Kasumi-1 (cell line): ENCODE data around the gene GALNT2.

Experiments used
- DNase-seq, 2 experiments: peaks; one replicate each; lab custom pipeline; 2025; lab: John Stamatoyannopoulos, UW

Gene GALNT2

DNA sequence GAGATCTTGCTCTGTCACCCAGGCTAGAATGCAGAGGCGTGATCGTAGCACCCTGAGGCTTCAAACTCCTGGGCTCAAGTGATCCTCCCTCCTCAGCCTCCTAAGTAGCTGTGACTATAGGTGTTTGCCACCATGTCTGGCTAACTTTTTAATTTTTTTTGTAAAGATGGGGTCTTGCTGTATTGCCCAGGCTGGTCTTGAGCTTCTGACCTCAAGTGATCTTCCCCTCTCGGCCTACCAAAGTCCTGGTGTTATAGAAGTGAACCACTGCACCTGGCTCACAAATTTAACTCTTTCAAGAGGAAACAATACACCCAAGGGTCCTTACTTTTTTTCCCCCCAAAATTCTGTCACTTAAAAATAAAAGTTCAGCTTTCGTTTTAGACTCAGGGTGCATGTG, 62.3 kb downstream of the GALNT2 start:
- no peak for DNase-seq

GRCh38 chr1:230130172-230130944, 63.3 kb downstream of the GALNT2 start:
- no peak for DNase-seq

DNA sequence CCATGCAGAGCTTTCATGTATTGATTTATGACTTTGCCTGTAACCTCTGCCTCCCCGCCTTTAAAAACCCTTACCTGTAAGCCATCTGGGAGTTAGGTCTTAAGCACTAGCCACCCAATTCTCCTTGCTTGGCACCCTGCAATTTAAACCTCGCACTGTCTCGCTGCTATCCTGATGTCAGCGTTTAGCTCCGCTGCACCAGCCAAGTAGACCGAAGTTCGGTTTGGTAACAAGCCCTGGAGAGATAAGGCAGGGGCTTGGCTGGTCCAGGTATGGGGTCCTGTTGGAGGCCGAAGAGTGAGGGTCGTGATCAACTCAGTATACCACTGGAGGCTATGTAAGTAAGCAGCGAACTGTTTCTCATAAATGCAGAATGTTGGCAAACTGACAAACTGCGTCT, 64.4 kb downstream of the GALNT2 start:
- no peak for DNase-seq

GRCh38 chr1:230132758-230133157, 65.7 kb downstream of the GALNT2 start:
- DNase-seq = no peak

DNA sequence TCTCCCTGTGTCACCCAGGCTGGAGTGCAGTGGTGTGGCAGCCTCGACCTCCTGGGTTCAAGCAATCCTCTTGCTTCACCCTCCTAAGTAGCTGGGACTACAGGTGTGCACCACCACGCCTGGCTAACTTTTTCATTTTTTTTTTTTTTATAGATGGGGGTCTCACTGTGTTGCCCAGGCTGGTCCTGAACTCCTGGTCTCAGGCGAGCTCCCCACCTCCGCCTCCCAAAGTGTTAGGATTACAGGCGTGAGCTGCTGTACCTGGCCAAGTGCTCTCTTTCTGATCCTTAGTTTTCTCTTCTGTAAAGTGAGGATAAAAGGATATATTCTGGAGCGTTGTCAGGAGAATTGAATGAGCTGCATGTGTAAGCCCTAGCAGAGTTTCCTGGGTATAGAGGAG, 68.7 kb downstream of the GALNT2 start:
- DNase-seq = no peak

DNA sequence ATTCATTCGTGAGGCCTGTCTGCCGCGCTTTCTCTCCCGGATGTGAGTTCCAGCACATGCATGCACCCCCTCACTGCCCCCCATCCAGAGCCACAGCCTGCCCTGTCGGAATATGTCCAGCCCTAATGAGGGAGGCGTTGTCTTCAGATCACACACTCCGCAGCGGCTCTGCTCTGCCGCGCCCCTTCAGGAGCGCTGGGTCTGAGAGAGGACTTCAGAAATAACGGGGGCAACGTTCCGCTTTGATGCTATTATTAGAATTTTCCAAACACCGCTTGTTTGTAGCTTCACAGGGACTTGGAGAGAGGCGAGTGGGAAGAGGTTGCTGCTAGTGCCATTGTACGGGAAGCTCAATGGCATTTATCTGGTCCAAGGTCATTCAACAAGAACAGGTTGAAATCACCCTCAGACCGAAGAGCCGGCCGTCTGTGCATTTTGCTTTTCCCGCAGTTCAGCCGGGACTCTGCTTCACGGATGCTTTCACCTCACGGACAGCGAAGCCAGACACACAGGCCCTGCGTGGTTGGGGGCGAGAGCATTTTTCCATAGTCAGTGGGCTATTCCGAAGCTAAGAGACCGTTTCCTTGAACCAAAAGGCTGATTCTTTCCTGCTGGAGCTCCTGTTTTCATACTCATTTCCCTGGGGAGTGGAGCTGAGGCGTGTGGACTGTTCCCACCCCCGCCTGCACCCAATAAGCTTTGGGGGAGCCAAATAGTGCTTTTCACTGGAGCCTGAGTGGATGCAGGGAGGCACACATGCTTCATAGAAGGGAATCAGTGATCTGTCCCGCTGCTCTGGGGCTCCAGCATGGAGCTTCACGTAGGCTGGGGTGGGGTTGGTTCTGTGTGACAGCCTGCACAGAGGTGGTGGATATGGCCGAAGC, 69.7 kb downstream of the GALNT2 start:
- no peak for DNase-seq

DNA sequence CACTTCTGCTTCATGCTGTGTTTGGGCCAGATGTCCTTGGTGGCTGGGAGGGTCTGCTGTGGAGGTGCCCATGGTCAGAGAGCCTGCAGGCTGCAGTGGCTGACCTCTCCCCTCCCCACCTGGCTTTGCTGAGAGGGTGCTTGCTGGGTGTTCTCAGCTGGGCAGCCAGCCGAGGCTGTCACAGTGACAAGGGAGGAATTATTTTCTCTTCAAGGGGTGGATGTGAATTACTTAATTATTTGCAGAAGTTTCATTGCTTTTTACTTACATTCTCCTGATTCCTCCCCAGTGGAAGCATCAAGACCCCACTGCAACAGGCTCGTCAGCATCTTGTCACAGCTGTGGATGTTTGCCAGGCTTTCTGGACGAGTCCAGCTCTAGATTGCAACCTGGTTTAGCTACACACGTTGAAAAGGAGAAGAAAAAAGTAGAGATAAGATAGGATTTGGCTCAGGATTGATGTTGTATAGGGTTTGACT, 70.3 kb downstream of the GALNT2 start:
- DNase-seq = no peak

DNA sequence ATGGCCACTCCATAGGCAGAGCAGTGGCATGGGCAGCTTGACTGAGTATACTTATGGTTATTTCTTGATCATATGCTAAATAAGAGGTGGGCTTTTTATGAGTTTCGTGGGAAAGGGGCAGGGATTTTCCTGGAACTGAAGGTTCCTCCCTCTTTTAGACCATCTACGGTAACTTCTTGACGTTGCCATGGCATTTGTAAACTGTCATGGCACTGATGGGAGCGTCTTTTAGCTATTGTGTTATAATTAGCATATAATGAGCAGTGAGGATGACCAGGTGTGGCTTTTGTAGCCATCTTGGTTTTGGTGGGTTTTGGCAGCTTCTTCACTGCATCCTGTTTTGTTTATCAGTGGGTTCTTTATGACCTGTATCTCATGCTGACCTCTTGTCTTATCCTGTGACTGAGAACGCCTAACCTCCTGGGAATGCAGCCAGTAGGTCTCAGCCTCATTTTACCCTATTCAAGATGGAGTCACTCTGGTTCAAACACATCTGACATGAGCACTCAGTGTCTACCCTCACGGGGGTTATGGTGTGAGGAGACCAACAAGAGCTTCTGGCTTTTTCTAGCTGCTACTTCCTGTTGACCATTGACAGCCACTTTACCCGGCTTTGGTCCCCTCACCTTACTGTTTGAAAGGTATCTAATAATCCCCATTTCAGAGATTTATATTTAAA, 71.7 kb downstream of the GALNT2 start:
- DNase-seq = no peak

GRCh38 chr1:230139315-230139714, 72.3 kb downstream of the GALNT2 start:
- no peak for DNase-seq

- no peak for DNase-seq
Observed at GRCh38 chr1:230139741-230140140, 72.7 kb downstream of the GALNT2 start.

DNA sequence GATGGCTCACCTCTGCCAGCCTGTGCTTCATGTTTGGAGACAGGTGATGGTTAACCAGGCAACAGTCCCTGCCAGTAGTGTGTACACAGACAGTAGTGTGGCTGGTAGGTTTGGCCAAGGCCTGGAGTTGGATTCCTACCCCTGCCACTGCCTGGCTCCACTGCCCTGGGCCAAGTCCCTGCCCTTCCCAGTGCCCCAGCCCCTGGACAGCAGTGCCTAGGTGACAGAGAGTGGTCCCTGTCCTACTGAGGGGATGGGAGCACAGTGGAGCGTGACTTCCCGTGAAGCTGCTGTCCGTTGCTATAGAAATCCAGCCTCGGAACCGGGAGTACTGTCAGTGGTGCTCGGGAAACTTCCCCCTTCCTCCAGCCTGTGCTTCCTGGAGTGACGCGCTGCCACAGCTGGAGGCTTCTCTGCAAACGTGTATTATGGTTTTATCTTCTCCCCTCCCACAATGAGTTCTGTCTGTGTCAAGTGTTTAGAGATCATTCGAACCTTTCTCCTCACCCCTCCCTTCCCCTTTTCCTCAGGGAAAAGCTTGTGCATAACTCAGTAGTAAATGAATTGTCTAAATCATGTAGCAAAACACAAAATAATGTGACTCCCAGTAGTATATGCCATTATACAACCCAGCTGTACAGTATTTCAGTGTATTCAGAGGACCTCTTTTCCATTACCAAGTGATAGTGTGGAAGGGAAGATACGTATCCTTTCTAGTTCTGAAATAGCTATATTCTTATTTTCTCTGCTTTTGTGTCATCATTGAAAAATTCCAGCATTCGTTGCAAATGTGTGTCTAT, 73.4 kb downstream of the GALNT2 start:
- DNase-seq = peak; percentile 74

DNA sequence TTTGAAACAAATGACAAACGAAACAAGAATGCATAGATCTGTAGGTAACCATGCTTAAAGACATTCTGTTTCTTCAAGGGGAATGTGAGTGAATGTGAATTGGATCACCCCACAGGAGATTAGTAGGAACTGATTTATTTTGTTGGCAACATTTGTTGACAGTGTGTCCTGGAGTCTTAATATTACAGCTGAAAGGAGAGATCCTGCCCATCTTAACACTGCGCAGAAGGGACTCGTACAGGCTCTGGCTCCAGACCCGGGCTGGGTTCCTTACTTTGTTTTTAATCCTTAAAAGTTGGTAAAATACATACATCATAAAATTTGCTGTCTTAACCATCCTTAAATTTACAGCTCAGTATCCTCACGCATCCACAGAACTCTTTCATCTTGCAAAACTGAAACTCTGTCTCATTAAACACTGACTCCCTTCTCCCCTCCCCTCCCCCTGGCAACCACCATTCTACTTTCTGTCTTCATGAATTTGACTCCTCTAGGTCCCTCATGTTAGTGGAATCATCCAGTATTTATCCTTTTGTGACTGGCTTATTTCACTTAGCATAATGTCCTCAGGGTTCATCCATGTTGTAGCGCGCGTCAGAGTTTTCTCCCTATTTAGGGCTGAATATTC, 74.1 kb downstream of the GALNT2 start:
- no peak for DNase-seq

- DNase-seq = no peak
Observed at GRCh38 chr1:230141797-230142607, 75.0 kb downstream of the GALNT2 start.

- DNase-seq = no peak
Observed at GRCh38 chr1:230142608-230143210, 75.7 kb downstream of the GALNT2 start.

DNA sequence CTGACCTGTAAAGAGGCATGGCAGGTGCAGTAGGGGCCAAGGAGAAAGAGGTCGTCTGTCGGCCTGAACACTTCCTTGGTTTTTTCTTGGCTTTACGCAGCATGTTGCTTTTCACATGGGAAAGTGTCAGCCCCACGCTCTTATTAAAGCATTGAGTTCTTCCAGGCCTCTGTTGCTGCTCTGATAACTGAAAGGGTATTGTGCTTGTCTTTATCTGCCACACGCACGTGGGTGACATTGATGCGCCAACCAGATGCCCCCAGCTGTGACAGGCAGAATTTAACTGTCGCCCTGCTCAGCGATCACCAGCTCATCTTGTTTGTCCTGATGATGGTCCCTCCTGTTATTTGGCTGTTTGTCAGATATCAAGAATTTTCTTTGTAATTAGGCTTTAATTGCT, 76.5 kb downstream of the GALNT2 start:
- no peak for DNase-seq

GRCh38 chr1:230144010-230144614, 77.1 kb downstream of the GALNT2 start:
- no peak for DNase-seq

DNA sequence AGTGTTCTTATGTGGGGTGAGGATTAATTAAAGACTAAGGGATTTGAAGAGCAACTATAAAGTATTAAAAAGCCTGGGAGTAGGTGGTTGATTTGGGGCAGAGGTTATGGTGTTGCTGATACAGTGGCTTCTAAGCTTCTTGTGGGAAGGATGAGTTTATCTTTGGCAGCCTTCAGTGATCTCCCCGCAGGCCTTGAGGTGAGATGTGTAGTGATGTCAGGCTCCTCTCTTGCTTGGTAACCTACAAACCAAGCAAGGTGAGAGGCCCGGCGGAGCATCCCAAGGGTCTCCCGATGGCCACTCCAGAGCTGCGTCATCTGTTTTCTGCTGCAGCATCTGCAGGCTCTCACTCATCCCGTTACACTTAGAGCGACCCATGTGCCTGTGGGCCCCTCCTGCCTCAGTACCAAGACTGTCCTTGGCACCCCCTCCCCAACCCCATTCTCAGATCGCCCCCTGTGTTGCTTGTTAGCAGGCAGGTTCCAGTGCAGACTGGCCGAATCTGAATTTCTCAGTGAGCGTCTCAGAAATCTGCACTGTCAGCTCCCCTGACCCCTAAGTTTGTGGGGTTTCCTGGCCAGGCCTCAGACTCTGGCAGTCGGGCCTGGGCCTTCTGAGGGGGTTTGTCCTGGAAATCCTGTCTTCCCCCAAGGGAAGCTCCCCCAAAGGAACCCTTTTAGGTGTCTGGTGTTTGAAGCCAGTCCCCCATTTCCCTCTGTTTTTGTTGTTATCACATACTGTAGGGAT, 77.9 kb downstream of the GALNT2 start:
- DNase-seq = no peak

DNA sequence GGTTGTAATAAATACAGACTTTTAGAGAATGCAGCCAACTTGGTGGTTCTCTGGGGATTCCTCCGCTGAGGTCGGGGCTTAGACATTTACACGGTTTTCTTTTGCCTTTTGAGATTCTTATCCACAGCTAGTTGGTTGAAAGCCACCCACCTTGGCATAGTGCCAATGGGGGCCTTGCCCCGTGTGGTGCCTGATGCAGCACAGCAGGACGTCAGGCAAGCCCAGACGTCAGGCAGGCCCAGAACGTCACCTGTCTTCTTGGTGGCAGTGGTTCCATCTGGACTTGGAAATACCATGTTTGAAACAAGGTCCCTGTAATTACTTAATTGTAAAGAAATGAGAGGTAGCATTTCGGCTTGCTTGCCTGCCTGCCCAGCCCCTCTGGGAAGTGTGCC, 78.5 kb downstream of the GALNT2 start:
- DNase-seq = no peak
